HFFc6 (cell line): Measurements from ENCODE around the gene LST1. TPM values are rescaled to one million over a fixed set of nuclear protein-coding genes. Genes with fewer than 3 reads are reported as not detected.
A peak's percentile ranks its signal among the peaks of the same experiment; 100 is the strongest.

ENCODE experiments used
- DNase-seq: peaks from one replicate; pipeline ENCODE4 v3.0.0-alpha.2; 2018
- H3K27ac Mint-ChIP-seq: 2 replicates; pipeline ENCODE4 v1.8.0; 2020; ENCODE audit warnings: mild to moderate bottlenecking, mixed read lengths
- H3K27me3 Mint-ChIP-seq: 2 replicates; pipeline ENCODE4 v1.8.0; 2021; ENCODE audit warnings: mild to moderate bottlenecking, moderate library complexity, mixed read lengths; ENCODE audit not compliant: insufficient read depth
- H3K36me3 Mint-ChIP-seq: 2 replicates; pipeline ENCODE4 v1.8.0; 2021; ENCODE audit warnings: low read depth, mixed read lengths
- H3K4me1 Mint-ChIP-seq: 2 replicates; pipeline ENCODE4 v1.8.0; 2020; ENCODE audit warnings: low read depth, mixed read lengths
- H3K4me3 Mint-ChIP-seq: 2 replicates; pipeline ENCODE4 v1.8.0; 2020; ENCODE audit warnings: mild to moderate bottlenecking, moderate library complexity, mixed read lengths
- H3K9me3 Mint-ChIP-seq: 2 replicates; pipeline ENCODE4 v1.8.0; 2020; ENCODE audit warnings: mild to moderate bottlenecking, mixed read lengths
- CTCF ChIP-seq: fragments of 200-600 bp; sonication (generic); IDR thresholded peaks from 2 replicates; pipeline ENCODE4 v1.5.0; 2021; ENCODE audit warnings: antibody characterized with exemption, mild to moderate bottlenecking
- total RNA-seq, 6 experiments: library from RNA; stranded (reverse); fragmentation: NEBNext Ultra II Directional; extraction: Animal tissue kit (Norgen Biotek cat#: 25700); gene quantifications; 2 replicates in 1 of 6; 3 replicates in 5 of 6; pipeline ENCODE4 v1.2.3, GENCODE V29; 2021

The LST1 gene
- total RNA-seq, 6 experiments from 2014 or later: not detected

- TF ChIP-seq CTCF: no peak
- peaks cover 42% of the 10 kb centered on the region for H3K36me3 Mint-ChIP-seq
- no peak for DNase-seq
- H3K4me3 Mint-ChIP-seq: peak overlapping the region; percentile 97
- H3K4me1 Mint-ChIP-seq: peaks cover 21% of the 10 kb centered on the region
- H3K27ac Mint-ChIP-seq: peak overlapping the region; percentile 94
- peaks cover 3% of the 10 kb centered on the region; the same call in 1 of the 2 replicates for H3K27me3 Mint-ChIP-seq
- H3K9me3 Mint-ChIP-seq: no peaks in the 10 kb centered on the region
Measured at GRCh38 chr6:31621320-31621939, 35.4 kb downstream of the LST1 start.

GRCh38 chr6:31621991-31622390 is 35.9 kb downstream of the LST1 start:
- H3K4me3 Mint-ChIP-seq: peak overlapping the region; percentile 97
- H3K27ac Mint-ChIP-seq: peak overlapping the region; percentile 94
- H3K36me3 Mint-ChIP-seq: peaks cover 46% of the 10 kb centered on the region
- H3K27me3 Mint-ChIP-seq: peaks cover 3% of the 10 kb centered on the region; the same call in 1 of the 2 replicates
- H3K9me3 Mint-ChIP-seq: no peaks in the 10 kb centered on the region
- TF ChIP-seq CTCF: no peak
- H3K4me1 Mint-ChIP-seq: peaks cover 21% of the 10 kb centered on the region
- DNase-seq: peak; percentile 42

GRCh38 chr6:31622684-31623091 is 36.6 kb downstream of the LST1 start:
- H3K36me3 Mint-ChIP-seq: peaks cover 53% of the 10 kb centered on the region
- DNase-seq: no peak

GRCh38 chr6:31624070-31624469 is 38.0 kb downstream of the LST1 start:
- Mint-ChIP-seq H3K4me3 (no peak overlapping the region), H3K4me1 (peaks cover 21% of the 10 kb centered on the region), H3K27ac (no peak overlapping the region), H3K9me3 (no peaks in the 10 kb centered on the region), H3K27me3 (peaks cover 7% of the 10 kb centered on the region), H3K36me3 (peaks cover 62% of the 10 kb centered on the region)
- TF ChIP-seq CTCF: no peak
- DNase-seq: no peak

More at GRCh38 chr6:31622684-31623091, 36.6 kb downstream of the LST1 start:
- Mint-ChIP-seq H3K9me3 (no peaks in the 10 kb centered on the region), H3K4me1 (peaks cover 21% of the 10 kb centered on the region), H3K4me3 (peak overlapping the region; percentile 97), H3K27me3 (peaks cover 3% of the 10 kb centered on the region; the same call in 1 of the 2 replicates), H3K27ac (peak overlapping the region; percentile 94)
- no peak for TF ChIP-seq CTCF

- H3K36me3 Mint-ChIP-seq: peaks cover 67% of the 10 kb centered on the region
- no peak for DNase-seq
- no peaks in the 10 kb centered on the region for H3K9me3 Mint-ChIP-seq
- H3K27ac Mint-ChIP-seq: no peak overlapping the region
- H3K27me3 Mint-ChIP-seq: peaks cover 4% of the 10 kb centered on the region
- H3K4me1 Mint-ChIP-seq: peaks cover 19% of the 10 kb centered on the region
- H3K4me3 Mint-ChIP-seq: no peak overlapping the region
- TF ChIP-seq CTCF: no peak
Measured at GRCh38 chr6:31626952-31627351, 40.9 kb downstream of the LST1 start.
